HL-60 (cell line): ENCODE data around the gene ZNF302.
"Not testable (repeated sequence)": the region's sequence is repeated elsewhere in the genome, so short reads cannot be mapped to it uniquely, and the experiment has no call there.

Experiments used
- DNase-seq, 2 experiments: peaks; one replicate each; pipeline ENCODE4 v3.0.0-alpha.2; 2010 to 2020; ENCODE audit warnings: low read depth in 1 of 2, low spot score in 1 of 2
- H3K27ac ChIP-seq: fragments of 250-450 bp; sonication (Bioruptor Pico); replicated peaks from 2 replicates; pipeline ENCODE4 v1.5.1; 2020; ENCODE audit warnings: mild to moderate bottlenecking, moderate library complexity
- H3K27me3 ChIP-seq: fragments of 250-450 bp; sonication (Bioruptor Pico); 2 replicates; pipeline ENCODE4 v1.5.1; 2021; ENCODE audit warnings: mild to moderate bottlenecking, moderate library complexity; ENCODE audit not compliant: insufficient read depth, poor library complexity, severe bottlenecking
- H3K4me3 ChIP-seq: replicated peaks from 2 replicates; pipeline ENCODE4 v1.5.1; 2011; ENCODE audit warnings: mild to moderate bottlenecking, control low read depth, low read length; ENCODE audit not compliant: insufficient read depth
- CTCF ChIP-seq: IDR thresholded peaks from one replicate; pipeline ENCODE4 v1.5.1; 2011; ENCODE audit warnings: low read length, control low read depth, inconsistent platforms; ENCODE audit not compliant: insufficient read depth
- GABPA ChIP-seq: IDR thresholded peaks from 2 replicates; pipeline ENCODE4 v1.6.1; 2012; ENCODE audit warnings: low read depth
- POLR2AphosphoS5 ChIP-seq: IDR thresholded peaks from 2 replicates; pipeline ENCODE4 v1.6.1; 2012; ENCODE audit warnings: low read depth
- REST ChIP-seq: IDR thresholded peaks from 2 replicates; pipeline ENCODE4 v1.6.1; 2012; ENCODE audit warnings: low read depth; ENCODE audit not compliant: insufficient replicate concordance
- SPI1 ChIP-seq: IDR thresholded peaks from 2 replicates; pipeline ENCODE4 v1.6.1; 2012; ENCODE audit warnings: low read depth, mild to moderate bottlenecking, borderline replicate concordance

The ZNF302 gene

GRCh38 chr19:34664168-34664567, 13.3 kb upstream of the ZNF302 start:
- no peak for DNase-seq
- Histone ChIP-seq H3K27me3 (no peaks in the 10 kb centered on the region), H3K27ac (no peak overlapping the region), H3K4me3 (no peak overlapping the region)
- no peak for TF ChIP-seq REST
- TF ChIP-seq POLR2AphosphoS5, result no peak
- TF ChIP-seq GABPA, result no peak

GRCh38 chr19:34664870-34665269, 12.6 kb upstream of the ZNF302 start:
- DNase-seq, result no peak
- TF ChIP-seq SPI1 (no peak), POLR2AphosphoS5 (no peak), GABPA (no peak), REST (no peak), CTCF (no peak)
- Histone ChIP-seq H3K27ac (no peak overlapping the region), H3K27me3 (no peaks in the 10 kb centered on the region), H3K4me3 (no peak overlapping the region)

GRCh38 chr19:34665275-34665674, 12.2 kb upstream of the ZNF302 start:
- not testable (repeated sequence) for H3K4me3 ChIP-seq, H3K27ac ChIP-seq, H3K27me3 ChIP-seq, DNase-seq

- DNase-seq, result no peak
- H3K4me3 ChIP-seq, result no peak overlapping the region
- no peak for TF ChIP-seq CTCF
- no peak for TF ChIP-seq REST
- no peak for TF ChIP-seq POLR2AphosphoS5
- TF ChIP-seq SPI1, result no peak
- TF ChIP-seq GABPA, result no peak
- no peak overlapping the region for H3K27ac ChIP-seq
- H3K27me3 ChIP-seq, result no peaks in the 10 kb centered on the region
Observed at GRCh38 chr19:34666200-34666957, 11.1 kb upstream of the ZNF302 start.
